SK-N-DZ (cell line): ENCODE results near the gene KRTAP4-4.
"Not testable (repeated sequence)": the region's sequence is repeated elsewhere in the genome, so short reads cannot be mapped to it uniquely, and the experiment has no call there.

Experiments used
- DNase-seq: peaks from one replicate; pipeline ENCODE4 v3.0.0-alpha.2; 2015; ENCODE audit warnings: low spot score

KRTAP4-4 gene

GRCh38 chr17:41148971-41149651 is 11.4 kb downstream of the KRTAP4-4 start:
- DNase-seq: not testable (repeated sequence)

DNA sequence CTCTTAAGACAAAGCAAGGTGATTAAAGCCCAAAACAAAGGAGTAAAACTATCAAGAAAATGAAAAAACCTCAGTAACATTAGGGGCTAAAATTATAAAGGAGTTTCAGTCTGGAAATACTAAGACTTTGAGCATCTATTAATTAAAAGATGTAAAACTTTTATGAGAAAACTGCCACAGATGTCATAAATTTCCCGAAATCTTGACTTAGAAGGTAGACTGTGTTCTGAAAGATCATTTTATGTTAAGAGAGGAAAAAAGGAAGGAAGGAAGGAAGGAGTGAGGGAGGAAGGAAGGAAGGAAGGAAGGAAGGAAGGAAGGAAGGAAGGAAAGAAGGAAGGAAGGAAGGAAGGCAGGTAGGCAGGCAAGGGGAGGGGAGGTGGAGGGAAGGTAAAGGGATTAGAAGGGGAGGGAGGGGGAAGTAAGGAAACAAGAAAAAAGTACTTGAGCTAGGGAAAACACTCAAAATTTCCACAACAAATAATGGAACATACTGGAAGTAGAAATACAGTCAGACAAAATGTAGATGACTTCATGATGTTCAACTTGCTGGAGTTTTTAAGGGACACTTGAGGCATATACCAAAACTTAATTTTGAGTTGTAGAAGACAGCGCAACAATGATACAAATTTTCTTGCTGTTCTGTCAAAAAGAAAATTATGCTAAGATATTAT is 12.9 kb downstream of the KRTAP4-4 start:
- DNase-seq: no peak

GRCh38 chr17:41145261-41145660 is 15.3 kb downstream of the KRTAP4-4 start:
- no peak for DNase-seq

DNA sequence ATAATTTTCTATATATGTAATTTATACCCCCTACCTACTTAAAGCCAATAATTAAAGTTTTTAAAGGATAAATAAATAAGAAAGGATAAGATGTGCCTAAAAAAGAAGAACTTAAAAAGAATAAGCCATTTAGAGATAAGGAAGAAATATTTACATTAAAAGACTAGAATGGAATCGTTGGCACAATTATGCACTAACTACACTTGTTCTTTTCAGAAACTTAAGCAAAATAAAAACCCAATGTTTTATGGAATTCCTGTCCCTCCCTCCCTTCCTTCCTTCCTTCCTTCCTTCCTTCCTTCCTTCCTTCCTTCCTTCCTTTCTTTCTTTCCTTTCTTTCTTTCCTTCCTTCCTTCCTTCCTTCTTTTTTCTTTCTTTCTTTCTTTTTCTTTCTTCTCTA is 15.7 kb downstream of the KRTAP4-4 start:
- DNase-seq: no peak

GRCh38 chr17:41141361-41141760 is 19.2 kb downstream of the KRTAP4-4 start:
- DNase-seq: no peak

- DNase-seq: no peak
Measured at GRCh38 chr17:41140360-41141131, 20.0 kb downstream of the KRTAP4-4 start, which contains the start of gene KRTAP4-6. Gene KRTAP4-6 (minus strand): TSS chr17:41140544. CDS start chr17:41140487, 57 bp downstream.

DNA sequence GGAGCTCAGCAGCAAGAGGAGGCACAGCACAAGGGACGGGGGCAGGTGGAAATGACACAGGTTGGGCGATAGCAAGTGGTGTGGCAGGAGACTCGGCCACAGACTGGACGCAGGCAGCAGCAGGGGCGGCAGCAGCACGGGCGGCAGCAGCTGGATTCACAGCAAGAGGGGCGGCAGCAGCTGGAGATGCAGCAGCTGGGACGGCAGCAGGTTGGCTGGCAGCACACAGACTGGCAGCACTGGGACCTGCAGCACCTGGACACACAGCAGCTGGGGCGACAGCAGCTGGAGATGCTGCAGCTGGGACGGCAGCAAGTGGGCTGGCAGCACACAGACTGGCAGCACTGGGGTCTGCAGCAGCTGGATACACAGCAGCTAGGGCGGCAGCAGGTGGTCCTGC is 20.7 kb downstream of the KRTAP4-4 start:
- not testable (repeated sequence) for DNase-seq

- no peak for DNase-seq
Measured at GRCh38 chr17:41133880-41134735, 26.4 kb downstream of the KRTAP4-4 start.

- no peak for DNase-seq
Measured at GRCh38 chr17:41131979-41132378, 28.6 kb downstream of the KRTAP4-4 start.

GRCh38 chr17:41127371-41127770 is 33.2 kb downstream of the KRTAP4-4 start:
- DNase-seq: no peak

DNA sequence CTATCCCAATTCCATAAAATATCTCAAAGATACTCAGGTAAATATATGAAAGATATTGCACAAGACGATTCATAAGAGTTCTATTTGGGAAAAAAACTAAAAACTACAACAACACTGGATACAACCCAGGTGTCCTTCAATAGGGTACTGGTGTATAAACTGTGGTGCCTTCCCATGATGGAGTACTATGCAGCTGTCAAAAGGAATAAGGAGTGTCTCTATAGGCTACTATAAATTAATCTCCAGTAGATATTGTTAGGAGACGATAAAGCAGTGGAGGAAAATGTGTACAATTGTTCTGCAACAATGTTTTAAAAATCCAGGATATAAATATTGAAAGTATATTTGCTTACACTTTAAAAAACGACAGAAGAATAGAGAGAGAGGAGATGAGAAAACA is 34.1 kb downstream of the KRTAP4-4 start:
- no peak for DNase-seq

DNA sequence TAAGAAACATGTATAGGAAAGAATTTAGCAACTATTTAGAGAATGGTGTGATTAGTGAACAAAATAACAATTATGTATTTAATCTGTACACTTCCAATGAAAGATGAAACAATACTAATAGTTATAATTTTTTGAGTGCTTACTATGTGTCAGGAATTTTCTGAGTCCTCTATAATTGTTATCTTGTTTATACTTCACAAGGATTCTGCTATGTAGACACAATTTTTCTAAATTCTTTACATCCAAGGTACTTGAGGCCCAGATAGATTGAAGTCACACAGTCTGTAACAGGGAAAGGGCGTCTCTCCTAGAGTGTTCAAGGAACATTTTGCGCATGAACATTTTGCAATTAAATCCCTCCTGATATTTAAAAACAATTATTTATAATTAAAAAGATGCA is 35.5 kb downstream of the KRTAP4-4 start:
- DNase-seq: no peak

DNA sequence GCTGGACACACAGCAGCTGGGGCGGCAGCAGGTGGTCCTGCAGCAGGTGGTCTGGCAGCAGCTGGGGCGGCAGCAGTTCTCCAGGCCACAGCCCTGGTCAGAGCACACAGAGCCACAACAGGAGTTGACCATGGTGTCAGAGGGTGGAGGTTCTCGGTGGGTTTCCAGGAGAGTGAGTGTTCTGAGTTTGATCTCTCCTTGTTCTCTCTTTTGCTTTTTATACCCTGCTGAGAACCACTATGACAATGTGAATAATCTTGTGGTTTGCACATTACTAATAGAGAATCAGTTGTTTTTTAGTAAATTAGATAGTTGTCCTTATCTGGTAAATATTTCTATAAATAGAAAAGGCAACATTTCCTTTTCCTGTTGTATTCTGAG is 36.6 kb downstream of the KRTAP4-4 start, which contains the start of gene KRTAP4-12:
KRTAP4-12 (minus strand) TSS at position 192 of the 381 bp plus-strand sequence; CDS start at position 132, 60 bp downstream.
- DNase-seq: not testable (repeated sequence)

- not testable (repeated sequence) for DNase-seq
Measured at GRCh38 chr17:41123292-41123990, 37.1 kb downstream of the KRTAP4-4 start.

DNA sequence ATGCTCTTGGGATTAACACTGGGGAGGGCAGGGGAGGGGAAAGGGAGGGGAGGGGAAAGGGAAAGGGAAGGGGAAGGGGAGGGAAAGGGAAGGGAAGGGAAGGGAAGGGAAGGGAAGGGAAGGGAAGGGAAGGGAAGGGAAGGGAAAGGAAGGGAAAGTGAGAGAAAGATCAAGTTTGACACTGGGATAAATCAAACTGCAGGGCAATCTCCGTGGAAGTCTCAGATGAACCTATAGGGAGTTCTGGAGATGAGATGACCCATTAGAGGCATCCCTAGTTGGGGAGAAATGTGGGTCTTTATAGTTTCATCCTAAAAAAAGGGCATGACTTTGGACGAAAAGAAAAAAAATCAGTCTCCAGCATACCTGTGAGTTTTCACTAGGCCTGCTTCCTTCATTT is 38.8 kb downstream of the KRTAP4-4 start:
- DNase-seq: no peak

GRCh38 chr17:41119696-41120690 is 40.6 kb downstream of the KRTAP4-4 start:
- DNase-seq: not testable (repeated sequence)

DNA sequence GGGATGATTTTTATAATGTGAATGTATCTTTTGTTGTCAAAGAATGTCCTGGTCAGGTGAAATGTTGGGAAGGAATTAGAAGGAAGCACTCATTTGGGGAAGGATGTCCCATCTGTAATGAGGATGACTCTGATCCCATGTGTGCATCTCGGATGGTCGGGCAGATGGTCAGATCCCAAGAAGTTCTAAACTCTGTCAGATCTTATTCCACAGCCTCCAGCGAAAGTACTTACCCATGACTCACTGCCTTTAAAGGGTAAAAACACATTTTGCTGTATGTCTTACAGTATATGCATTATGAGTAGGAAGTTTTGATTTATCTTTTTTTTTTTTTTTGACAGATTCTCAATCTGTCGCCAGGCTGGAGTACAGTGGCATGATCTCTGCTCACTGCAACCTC is 41.8 kb downstream of the KRTAP4-4 start:
- no peak for DNase-seq

GRCh38 chr17:41117846-41118386 is 42.6 kb downstream of the KRTAP4-4 start, which contains the start of gene KRTAP4-11:
Gene KRTAP4-11 (minus strand): TSS chr17:41118373. CDS start chr17:41118315, 58 bp downstream.
- not testable (repeated sequence) for DNase-seq

DNA sequence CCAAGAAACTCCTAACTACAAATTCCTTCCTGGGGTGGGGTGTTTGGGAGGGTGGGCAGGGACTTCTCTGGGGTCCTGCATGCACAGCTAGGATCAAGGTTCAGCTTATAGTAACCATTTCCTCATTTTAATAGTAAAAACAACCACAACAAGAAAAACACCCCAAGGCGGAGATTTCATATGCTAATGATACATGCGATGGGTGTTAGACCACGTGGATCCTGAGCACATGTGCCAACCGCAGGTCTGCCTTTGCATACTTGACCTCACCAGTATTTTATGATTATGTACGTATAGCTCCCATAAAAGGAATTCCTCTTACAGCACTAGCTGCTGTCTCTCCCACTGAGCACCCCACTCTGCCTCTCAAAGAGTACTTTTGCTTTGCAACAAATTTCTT is 44.3 kb downstream of the KRTAP4-4 start:
- DNase-seq: no peak
